ENCODE measurements around the gene SYAP1.
"Not testable (repeated sequence)": the region's sequence is repeated elsewhere in the genome, so short reads cannot be mapped to it uniquely, and the experiment has no call there.

Gene SYAP1, protein sequence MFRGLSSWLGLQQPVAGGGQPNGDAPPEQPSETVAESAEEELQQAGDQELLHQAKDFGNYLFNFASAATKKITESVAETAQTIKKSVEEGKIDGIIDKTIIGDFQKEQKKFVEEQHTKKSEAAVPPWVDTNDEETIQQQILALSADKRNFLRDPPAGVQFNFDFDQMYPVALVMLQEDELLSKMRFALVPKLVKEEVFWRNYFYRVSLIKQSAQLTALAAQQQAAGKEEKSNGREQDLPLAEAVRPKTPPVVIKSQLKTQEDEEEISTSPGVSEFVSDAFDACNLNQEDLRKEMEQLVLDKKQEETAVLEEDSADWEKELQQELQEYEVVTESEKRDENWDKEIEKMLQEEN

DNA sequence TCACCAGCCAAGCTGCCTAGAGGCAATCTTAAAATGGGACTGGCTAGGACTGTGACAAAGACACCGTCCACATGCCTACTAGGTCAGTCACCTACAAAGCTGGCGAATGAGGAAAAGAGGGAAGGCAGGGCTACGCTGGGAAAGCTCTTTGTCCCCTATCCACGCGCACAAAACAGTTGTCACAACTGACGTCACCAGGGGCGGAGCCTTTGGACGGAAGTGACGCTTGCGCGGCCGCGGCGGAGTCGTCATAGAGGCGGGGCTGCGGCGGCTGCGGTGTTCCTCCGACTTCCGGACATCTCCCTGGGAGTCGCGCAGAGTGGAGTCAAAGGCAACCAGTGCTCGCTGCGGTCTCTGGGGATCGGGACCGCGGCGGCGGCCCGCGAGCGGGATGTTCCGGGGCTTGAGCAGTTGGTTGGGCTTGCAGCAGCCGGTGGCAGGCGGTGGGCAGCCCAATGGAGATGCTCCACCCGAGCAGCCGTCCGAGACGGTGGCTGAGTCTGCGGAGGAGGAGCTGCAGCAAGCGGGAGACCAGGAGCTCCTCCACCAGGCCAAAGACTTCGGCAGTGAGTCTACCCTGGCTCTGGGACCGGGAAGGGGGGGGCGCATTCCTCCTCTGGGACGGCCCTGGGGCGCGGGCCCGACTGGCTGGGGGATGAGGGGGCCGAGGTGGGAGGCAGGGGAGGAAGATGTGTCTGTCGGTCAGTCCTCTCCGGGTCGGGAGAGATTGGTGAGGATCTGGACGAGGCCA lies at the start of gene SYAP1:
SYAP1 (plus strand) TSS at position 279 of the 751 bp plus-strand sequence; CDS start at position 392, 113 bp downstream.
- DNase-seq (ENCODE audit: low read depth, low spot score), result peak; percentile 78
- peak within 1 kb of the TSS; percentile 75 for H3K27ac ChIP-seq

DNA sequence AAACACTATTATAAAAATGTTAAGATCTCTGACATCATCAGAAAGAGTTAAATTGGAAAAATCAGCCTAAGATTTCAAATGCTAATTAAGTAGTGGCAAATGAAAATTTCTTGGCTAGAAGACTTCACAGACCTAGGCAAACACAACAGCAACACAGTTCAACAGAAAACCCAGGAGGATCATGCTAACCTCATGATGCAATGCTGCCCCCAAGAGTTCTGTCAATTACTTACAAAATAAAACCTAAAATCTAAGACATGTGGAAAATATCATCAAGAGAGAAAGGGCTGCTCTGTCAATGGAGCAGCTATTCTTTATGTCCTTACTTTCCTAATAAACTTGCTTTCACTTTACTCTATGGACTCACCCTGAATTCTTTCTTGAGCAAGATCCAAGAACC lies 48.4 kb upstream of the SYAP1 start:
- DNase-seq (ENCODE audit: low read depth, low spot score), result no peak
- no peak overlapping the region for H3K27ac ChIP-seq

DNA sequence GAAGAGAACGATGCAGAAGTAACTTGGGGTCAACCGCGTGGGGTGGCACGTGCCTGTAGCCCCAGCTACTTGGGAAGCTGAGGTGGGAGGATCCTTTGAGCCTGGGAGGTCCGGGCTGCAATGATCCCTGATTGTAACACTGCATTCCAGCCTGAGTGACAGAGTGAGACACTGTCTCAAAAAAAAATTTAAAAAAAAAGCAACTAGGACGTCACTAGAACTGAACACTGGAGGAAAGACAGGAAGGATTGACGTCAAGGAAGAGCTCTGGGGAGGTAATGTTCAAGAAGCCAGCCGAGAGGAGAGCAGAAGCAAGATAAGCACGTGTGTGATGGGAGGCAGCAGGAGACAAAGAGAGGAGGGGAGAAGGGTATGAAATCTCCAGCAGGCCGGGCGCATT lies 40.7 kb upstream of the SYAP1 start:
- no peak for DNase-seq (ENCODE audit: low read depth, low spot score)
- no peak overlapping the region for H3K27ac ChIP-seq

DNA sequence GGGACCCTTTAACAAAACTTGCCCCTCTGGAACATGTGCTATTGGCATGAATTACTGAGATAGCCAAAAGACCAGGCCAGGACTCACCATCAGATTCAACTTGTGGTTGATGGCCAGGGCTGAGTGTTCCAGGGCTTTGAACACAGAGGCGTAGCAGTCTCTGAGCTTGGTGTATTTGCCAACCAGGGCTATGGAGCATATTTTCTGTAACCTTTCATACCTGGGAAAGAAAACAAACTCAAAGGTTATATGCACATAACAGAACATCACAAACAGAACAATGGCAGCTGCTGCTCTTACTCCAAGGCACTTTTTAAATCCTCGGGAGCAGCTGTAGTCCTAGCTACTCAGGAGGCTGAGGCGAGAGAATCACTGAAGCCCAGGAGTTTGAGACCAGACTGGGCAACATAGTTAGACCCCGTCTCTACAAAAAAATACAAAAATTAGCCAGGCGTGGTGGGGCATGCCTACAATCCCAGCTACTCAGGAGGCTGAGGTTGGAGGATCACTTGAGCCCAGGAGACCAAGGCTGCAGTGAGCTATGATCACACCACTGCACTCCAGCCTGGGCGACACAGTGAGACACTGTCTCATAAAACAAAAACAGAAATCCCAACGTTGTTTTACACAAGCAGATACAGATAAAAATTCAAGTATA lies 36.3 kb upstream of the SYAP1 start:
- no peak overlapping the region for H3K27ac ChIP-seq
- DNase-seq (ENCODE audit: low read depth, low spot score), result no peak

DNA sequence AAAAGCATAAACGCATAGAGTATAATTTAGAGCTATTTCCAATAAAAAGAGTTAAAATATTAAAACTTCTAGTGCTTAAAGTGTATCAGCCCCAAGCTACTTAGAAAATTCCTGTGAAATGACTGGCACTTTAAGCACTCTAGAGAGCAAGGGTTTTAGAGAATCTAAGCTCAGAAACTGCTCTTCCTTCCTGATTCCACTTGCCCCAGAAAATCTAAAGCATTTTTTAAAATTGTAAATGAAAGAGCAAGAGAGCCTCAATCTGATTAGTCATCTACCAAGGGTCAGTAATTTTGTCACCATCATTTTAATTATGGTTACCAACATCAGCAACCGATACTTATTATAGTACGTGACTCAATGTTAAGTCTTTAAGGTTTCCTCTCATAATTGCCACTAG lies 31.9 kb upstream of the SYAP1 start:
- DNase-seq (ENCODE audit: low read depth, low spot score), result no peak
- H3K27ac ChIP-seq, result no peak overlapping the region

DNA sequence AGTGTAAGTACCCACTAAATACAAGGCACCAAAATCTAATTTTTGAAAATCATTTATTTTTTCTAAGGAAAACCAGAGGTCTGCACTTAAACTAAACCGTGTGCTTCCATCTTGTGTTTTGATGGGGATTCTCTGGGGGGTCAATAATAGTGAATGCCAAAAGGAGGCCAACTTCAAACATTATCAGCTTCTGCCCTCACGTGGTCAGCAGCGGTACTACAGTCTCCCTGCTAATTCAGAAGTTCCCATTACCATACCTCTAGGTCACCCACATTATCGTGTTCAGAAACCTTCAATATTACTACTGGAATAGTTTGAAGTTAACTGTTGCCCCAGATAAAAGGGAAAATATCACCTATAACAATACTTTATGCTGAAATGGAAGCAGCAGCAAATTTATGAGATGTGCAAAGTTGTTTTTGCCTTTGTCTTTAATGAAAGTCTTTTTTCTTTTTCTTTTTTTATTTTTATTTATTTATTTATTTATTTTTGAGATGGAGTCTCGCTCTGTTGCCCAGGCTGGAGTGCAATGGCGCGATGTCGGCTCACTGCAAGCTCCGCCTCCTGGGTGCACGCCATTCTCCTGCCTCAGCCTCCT lies 24.2 kb upstream of the SYAP1 start:
- no peak for DNase-seq (ENCODE audit: low read depth, low spot score)
- no peak overlapping the region for H3K27ac ChIP-seq

DNA sequence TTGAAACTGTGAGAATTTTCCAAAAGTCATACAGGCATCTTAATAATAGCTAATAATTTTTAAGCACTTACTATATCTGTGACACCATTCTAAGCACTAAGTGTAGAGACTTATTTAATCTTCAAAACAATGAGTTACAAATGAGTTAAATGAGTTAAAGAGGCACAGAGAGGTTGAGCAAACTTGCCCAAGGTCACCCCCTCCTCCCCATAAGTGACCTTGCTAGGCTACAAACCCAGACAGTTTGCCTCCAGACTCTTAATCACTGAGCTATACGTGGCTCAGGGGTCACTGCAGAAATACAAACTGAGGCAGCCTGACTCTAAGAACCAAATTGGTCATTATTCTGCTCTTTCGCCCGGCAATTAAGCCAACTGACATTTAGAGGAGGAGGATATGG lies 22.5 kb upstream of the SYAP1 start:
- DNase-seq (ENCODE audit: low read depth, low spot score), result no peak
- H3K27ac ChIP-seq, result no peak overlapping the region

DNA sequence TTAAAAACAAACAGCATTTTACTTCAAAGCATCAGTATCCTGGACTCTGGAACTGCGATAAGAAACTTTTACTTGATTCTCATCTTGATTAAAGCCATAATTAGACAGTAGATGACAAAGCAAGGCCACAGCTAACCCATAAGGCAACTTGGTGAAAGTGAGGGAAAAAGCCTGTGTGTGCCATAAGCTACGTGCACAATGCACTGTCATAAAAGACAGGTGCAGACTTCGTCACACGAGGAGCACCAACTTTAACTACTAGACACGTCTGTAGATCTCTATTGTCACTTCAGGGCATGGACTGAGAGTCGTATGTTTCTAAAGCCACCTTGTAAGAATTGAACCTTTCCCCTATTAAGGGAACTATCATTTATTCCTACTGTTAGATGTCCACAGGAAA lies 20.0 kb upstream of the SYAP1 start:
- DNase-seq (ENCODE audit: low read depth, low spot score), result no peak
- H3K27ac ChIP-seq, result no peak overlapping the region

DNA sequence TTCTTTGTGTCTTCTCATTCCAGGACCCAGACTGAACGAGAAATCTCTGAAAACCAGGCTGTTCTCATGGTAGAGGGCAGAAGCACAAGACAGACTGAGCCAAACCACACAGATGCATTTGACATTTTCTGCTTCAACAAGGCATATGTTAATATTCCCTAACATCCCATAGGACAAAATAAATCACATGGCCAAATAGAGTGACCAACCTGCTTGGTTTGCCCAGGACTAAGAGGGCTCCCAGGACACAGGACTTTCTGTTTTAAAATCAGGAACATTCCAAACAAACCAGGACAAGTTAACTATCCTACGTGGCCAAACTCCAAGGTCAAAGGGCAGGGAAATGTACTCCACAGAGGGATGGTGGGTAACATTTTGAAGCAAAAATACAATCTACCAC lies 18.7 kb upstream of the SYAP1 start:
- DNase-seq (ENCODE audit: low read depth, low spot score), result no peak
- no peak overlapping the region for H3K27ac ChIP-seq

DNA sequence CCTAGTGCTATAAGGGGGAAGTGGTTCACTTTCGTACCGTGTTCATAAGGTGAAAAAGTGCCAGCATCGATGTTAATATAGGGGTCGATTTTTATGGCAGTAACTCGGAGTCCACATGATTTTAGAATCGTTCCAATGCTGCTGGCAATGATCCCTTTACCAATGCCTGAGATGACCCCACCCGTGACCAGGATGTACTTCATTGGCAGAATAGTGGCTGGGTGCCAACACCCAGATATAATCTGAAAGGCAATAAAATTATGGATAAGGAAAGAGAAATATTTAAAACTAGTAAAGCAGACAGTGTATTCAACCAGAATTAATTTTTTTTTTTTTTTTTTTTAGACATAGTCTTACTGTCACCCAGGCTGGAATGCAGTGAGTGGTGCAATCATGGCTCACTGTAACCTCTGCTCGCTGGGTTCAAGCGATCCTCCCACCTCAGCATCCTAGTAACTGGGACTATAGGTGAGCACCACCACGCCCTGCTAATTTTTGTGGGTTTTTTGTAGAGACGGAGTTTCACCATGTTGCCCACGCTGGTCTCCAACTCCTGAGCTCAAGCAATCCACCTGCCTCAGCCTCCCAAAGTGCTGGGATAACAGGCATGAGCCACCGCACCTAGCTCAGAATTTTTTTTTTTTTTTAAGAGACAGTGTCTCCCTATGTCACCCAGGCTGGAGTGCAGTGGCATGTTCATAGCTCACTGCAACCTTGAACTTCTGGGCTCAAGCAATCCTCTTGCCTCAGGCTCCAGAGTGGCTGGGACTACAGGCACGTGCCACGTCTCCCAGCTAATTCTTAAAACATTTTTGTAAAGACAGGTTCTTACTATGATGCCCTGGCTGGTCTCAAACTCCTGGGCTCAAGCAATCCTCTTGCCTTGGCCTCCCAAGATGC lies 16.5 kb upstream of the SYAP1 start:
- no peak overlapping the region for H3K27ac ChIP-seq
- no peak for DNase-seq (ENCODE audit: low read depth, low spot score)

DNA sequence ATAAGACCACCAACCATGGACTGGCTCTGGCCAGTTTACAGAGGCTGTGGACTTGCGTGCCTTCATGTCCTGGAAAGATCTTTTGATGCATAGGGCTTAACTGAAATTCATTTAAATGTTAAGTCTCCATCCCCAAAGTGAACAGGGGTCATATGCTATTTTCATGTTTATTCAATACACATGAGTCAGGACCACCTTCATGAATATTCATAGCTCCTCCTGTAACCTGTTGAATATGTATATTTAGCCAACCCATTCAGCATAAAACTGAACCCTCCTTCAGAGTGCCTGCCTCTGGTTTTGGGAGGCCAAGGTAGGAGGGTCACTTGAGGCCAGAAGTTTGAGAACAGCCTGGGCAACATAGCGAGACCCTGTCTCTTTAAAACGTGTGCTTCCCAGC lies 14.0 kb upstream of the SYAP1 start:
- DNase-seq (ENCODE audit: low read depth, low spot score), result no peak
- no peak overlapping the region for H3K27ac ChIP-seq

DNA sequence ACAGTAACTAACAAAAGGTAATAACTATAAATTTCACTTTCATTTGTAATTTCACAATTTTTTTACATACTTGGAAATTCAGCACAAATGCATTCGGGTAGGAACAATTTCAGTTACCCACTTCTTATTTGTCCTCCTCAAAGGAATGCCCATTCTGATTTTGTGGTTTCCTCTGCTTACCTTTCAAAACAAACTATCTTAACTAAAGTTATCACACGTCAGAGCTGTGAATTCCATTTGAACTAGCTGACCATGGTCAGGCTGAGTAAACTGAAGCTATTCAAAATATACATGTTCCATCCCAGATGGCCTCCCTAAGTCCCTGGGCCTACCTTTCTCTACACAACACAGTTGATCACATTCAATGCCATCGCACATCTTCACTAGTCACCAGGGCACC lies 11.4 kb upstream of the SYAP1 start:
- no peak for DNase-seq (ENCODE audit: low read depth, low spot score)

DNA sequence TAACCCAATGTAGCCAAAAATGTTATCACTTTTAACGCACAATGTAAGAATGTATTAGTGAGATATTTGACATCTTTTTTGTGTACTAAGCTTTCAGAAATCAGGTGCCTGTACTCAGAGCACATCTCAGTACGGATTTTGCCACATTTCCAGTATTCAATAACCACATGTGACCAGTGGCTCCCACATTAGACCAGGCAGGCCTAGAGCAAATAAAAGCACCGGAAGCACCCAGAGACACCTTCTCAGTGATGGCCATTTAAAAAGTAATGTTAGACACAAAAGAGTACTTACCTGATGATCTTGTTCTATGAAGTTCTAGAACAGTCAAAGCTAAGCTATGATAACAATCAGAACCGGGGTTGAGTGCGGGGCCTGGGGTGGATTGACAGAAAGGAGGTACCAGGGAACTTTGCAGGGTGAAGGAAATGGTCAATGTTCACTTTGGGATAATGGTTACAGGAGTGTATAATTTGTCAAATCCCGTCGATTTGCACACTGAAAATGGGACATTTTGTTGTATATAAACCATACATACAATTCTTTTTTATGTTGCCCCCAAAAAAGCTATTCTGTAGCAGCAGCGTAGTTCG lies 8.1 kb upstream of the SYAP1 start:
- peak overlapping the region; percentile 24 for H3K27ac ChIP-seq
- no peak for DNase-seq (ENCODE audit: low read depth, low spot score)

More for the DNA sequence above, 11.4 kb upstream of the SYAP1 start:
- H3K27ac ChIP-seq, result no peak overlapping the region

DNA sequence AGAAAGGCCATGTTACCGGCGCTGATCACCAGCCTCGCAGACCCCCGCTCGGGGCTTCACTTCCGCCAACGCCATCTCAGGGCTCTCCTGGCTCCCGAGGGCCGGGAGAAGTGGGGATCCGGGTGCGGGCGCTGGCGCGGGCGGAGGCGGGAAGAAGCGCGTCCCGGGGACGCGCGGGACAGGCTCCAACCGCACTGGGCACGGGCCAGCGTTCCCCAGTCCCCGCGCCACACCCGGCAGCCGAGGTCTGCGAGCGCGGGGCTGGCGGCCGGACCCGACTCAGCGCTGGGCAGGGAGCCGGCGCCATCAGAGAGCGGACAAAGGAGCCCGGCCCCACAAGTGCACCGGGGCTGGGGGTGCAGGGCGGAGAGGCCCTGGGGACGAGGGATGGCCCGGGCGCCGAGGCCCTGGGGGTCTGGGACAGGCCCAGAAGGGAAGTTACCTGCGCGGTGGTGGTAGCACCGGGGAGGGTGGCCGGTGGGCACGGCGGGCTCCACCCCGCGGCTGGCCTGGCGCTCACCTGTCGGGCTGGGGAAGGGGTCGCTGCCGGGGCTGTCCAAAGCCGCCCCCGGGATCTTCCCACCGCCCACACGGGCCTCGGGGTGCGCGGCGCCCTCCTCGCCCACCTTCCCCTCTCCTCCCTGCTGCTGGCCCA lies 7.4 kb upstream of the SYAP1 start:
- H3K27ac ChIP-seq, result peak overlapping the region; percentile 24
- no peak for DNase-seq (ENCODE audit: low read depth, low spot score)

DNA sequence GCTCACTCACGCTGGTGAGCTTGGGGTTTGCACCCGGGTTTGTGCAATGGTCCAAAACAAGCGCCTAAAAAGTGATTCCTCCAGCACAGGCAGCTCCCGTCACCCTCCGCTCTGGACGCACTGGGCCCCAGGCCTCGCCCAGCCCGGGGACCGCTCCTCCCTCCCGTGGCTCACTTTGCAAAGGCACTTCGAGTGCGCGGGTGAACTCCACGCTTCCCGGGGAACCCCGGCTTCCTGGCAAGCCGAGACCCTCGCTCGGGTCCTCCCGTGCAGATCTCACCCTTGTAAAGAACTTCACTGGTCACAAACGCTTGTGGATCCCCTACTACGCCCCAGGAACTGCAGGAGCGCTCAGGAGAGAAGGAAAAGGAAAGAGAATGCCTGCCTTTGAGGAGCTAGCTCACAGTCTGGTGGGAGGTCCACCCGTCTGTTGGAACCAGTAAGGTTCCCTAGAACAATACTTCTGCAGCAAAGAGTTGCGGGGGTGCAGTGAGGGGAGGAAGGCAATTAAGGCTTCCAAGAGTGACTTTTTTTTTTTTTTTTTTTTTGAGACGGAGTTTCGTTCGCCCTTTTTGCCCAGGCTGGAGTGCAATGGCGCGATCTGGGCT lies 6.8 kb upstream of the SYAP1 start, which contains the start of gene CTPS2:
CTPS2 (minus strand) TSS at position 122 of the 608 bp plus-strand sequence. CDS start 9,767 bp downstream, outside the sequence.
- peak within 1 kb of the TSS; percentile 24 for H3K27ac ChIP-seq
- no peak for DNase-seq (ENCODE audit: low read depth, low spot score)

DNA sequence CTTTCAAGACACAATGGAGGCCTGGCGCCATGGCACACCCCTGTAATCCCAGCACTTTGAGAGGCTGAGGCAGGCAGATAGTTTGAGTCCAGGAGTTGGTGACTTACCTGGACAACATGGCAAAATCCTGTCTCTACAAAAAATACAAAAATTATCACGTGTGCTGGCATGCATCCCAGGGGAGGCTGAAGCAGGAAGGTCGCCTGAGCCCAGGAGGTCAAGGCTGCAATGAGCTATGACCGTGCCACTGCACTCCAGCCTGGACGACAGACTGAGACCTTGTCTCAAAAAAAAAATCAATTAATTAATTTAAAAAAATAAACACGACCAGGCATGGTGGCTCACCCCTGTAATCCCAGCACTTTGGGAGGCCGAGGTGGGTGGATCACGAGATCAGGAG lies 4.9 kb upstream of the SYAP1 start:
- no peak overlapping the region for H3K27ac ChIP-seq
- no peak for DNase-seq (ENCODE audit: low read depth, low spot score)

DNA sequence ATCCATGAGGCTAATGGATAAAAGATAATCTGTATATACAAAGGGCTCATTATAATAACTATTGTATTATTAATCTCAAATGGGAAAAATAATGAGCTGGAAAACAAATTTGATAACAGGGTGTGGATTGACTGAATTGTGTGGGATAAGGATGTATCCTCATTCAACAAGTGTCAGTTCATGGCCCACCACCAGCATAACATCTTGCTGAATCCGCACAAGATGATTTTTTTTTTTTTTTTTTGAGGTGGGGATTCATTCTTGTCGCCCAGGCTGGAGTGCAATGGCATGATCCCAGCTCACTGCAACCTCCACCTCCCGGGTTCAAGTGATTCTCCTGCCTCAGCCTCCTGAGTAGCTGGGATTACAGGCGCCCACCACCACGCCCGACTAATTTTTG lies 3.8 kb upstream of the SYAP1 start:
- DNase-seq (ENCODE audit: low read depth, low spot score); H3K27ac ChIP-seq: not testable (repeated sequence)

DNA sequence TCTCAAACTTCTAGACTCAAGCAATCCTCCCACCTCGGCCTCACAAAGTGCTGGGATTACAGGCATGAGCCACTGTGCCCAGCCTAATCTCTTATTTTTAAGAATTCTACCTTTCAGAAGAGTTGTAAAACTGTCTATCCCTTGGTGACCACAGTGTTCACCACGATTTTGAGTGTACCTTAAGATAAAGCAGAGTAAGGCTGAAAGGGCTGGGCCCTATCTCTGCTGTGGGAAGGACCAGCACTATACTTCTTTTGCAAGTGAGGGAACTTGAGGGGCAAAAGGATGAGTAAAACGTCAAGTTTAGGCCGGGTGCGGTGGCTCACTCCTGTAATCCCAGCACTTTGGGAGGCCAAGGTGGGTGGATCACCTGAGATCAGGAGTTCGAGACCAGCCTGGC lies 3.0 kb upstream of the SYAP1 start:
- not testable (repeated sequence) for DNase-seq (ENCODE audit: low read depth, low spot score); H3K27ac ChIP-seq
